D341Med (cell line): ENCODE data around the gene CSF1R.

Source experiments
- DNase-seq: peaks from one replicate; pipeline ENCODE4 v3.0.0; 2012; ENCODE audit warnings: low spot score

CSF1R gene

GRCh38 chr5:150024346-150024984 lies 61.9 kb downstream of the CSF1R start:
- DNase-seq = no peak

- DNase-seq = no peak
Observed at GRCh38 chr5:150023136-150023535, 63.2 kb downstream of the CSF1R start.

GRCh38 chr5:150022681-150023080 lies 63.7 kb downstream of the CSF1R start:
- DNase-seq = no peak

GRCh38 chr5:150022158-150022531 lies 64.2 kb downstream of the CSF1R start:
- DNase-seq = no peak

- DNase-seq = no peak
Observed at GRCh38 chr5:150021491-150022157, 64.7 kb downstream of the CSF1R start.

GRCh38 chr5:150020249-150020648 lies 66.1 kb downstream of the CSF1R start:
- no peak for DNase-seq

- DNase-seq = no peak
Observed at GRCh38 chr5:150017226-150018005, 68.9 kb downstream of the CSF1R start.

- no peak for DNase-seq
Observed at GRCh38 chr5:150016537-150016936, 69.8 kb downstream of the CSF1R start.

GRCh38 chr5:150015415-150015814 lies 70.9 kb downstream of the CSF1R start:
- DNase-seq = no peak

GRCh38 chr5:150014456-150014855 lies 71.9 kb downstream of the CSF1R start:
- DNase-seq = no peak

- DNase-seq = no peak
Observed at GRCh38 chr5:150013931-150014330, 72.4 kb downstream of the CSF1R start.

GRCh38 chr5:150009671-150010387 lies 76.5 kb downstream of the CSF1R start:
- DNase-seq = no peak

GRCh38 chr5:150007050-150007449 lies 79.3 kb downstream of the CSF1R start:
- no peak for DNase-seq

GRCh38 chr5:150006318-150006717 lies 80.0 kb downstream of the CSF1R start:
- DNase-seq = no peak
